Stimulated activated CD4-positive, alpha-beta T cell treated with anti-CD3 and anti-CD28 coated beads, TNF-alpha, amount 100 ng/mL, for 48 hours (primary cell): ENCODE results near the gene LBP.
"Not testable (repeated sequence)": the region's sequence is repeated elsewhere in the genome, so short reads cannot be mapped to it uniquely, and the experiment has no call there.

ENCODE experiments used
- DNase-seq, 3 donors: peaks; one replicate each; pipeline ENCODE4 v3.0.0-alpha.2; 2020; ENCODE audit warnings: low read depth in 3 of 3

The LBP gene

DNA sequence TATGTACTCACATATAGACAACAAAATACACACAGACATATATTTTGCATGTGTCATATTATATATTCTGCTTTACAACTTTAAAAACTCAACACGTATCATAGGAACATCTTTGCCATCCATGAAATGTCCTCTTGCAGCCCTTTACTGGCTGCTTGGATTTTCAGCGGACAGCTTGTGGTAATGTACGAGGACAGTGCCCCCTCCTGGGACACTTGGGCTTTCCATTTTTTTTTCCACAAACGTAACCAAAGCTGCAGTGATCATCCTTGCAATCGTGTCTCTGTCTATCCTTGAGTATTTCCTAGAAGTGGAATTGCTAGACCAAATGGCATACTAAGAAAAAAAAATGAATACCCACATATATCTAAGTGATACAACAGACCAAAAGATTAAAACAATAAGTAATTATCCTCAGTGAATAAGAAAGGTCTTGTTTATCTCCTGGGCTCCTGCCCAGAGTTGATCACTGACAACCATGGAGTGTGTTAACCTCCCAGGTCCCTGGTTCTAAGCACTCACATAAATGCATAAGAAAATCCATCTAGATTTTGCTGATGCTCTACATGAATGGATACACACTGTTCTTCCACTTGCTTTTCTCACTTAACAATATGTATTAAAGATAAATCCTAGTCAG is 24.2 kb upstream of the LBP start:
- DNase-seq, result no peak

DNA sequence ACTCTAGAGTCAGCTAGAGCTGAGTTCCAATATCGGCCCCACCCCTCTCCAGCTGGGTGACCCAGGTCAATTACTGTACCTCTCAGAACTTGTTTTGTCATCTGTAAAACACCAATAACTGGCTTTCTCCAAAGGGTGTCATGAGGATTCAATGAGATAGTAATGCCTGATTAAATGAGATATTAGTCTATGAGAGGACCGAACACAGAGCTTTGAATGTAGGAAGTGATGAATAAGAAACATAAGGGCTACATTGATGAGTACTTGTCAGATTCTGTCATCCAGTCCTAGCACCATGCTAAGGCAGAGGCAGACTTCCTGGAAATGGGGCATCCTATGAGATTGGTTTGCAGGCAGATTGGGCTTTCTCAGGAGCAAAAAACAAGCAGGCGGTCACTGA is 22.1 kb upstream of the LBP start:
- no peak for DNase-seq

DNA sequence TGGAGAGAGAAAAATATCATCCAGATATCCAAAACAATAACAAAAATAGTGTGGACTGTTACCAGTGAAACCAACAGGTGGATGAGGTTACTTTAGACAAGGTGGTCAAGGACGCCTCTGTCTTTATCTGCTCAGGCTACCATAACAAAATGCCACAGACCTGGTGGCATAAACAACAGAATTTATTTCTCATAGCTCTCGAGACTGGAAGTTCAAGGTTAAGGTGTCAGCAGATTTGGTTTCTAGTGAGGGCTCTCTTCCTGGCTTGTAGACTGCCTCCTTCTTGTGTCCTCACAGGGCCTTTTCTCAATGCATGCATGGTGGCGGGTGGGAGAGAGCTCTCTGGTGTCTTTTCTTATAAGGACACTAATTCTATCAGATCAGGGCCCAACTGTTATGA is 21.1 kb upstream of the LBP start:
- no peak for DNase-seq

DNA sequence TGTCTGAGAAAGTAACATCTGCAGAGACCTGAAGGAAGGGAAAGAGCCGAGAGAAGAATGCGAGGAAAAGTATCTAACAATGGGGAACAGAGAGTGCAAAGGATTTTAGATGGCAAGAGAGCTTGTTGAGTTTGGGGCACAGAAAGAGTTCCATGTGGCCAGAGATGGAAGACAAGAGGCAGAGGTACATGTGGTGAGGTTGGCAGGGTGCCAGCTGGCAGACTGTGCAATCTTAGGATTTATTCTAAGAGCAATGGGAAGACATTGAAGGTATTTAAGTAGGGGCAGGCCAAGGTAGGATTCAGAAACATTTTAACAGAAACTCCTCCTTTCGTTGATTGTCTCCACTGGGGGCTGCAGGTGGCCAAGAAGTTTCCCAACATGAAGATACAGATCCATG is 20.4 kb upstream of the LBP start:
- no peak for DNase-seq

DNA sequence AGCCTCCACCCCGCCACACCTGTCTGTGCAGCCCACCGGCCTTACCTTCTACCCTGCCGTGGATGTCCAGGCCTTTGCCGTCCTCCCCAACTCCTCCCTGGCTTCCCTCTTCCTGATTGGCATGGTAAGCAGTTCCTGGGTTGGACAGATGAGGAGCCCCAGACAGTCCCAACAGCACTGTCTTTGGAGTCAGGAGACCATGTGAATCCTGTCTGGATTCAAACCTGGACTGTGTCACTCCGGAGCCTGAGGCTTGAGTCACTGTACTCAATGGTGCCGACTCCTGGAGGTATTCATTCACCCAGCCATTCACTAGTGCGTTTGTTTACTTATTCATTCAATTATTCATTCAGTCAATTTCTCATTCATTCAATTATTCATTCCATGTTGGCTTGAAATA is 20.0 kb upstream of the LBP start:
- DNase-seq, result no peak

DNA sequence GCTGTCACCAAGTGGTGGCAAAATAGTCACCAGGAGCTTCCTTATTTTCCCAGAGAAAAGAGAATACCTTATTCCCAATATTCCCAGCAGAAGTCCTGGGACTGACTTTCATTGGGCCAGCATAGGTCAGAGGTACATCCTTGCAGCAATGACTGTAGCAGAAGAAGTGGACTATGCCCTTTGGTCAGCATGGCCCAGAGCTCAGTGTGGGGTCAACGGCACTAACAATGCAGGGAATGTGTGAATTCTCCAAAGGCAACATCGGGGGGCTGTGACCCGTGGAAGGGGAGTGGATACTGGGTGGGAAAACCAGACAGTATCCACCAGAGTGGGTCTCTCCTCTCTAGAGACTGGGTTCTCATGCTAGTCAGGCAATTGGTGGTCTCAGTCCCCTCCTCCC is 15.6 kb upstream of the LBP start:
- no peak for DNase-seq

DNA sequence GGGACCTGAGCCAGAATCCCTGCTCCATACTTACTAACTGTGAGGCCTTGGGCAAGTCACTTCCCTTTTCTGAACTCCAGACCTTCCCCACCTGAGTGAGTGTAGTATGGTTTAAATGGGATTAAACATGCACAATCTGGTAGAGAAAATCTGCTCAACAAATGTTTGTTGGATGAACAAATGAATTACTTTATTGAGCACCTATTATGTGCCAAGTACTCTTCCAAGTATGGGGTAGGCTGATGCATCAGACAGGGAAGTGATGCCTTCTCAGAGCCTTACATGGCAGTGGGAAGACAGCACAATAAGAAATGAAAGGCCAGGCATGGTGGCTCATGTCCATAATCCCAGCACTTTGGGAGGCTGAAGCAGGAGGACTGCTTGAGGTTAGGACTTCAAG is 15.0 kb upstream of the LBP start:
- DNase-seq, result no peak

DNA sequence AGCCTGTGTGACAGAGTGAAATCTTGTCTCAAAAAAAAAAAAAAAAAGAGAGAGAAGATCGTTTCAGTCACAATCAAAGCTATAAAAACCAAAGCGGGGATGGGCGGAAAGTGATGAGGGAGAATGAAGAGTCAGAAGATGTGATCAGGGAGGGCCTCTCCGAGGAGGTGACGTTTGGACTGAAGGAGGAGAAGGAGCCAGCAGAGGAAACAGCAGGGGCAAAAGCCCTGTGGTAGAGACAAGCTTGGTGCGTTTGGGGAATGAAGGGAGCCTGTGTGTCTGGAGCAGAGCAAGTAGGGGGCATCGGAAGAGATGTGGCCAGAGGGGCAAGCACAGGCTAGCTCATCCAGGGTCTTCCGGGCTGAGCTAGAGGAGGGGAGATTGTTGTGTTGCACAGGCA is 14.5 kb upstream of the LBP start:
- DNase-seq, result no peak

DNA sequence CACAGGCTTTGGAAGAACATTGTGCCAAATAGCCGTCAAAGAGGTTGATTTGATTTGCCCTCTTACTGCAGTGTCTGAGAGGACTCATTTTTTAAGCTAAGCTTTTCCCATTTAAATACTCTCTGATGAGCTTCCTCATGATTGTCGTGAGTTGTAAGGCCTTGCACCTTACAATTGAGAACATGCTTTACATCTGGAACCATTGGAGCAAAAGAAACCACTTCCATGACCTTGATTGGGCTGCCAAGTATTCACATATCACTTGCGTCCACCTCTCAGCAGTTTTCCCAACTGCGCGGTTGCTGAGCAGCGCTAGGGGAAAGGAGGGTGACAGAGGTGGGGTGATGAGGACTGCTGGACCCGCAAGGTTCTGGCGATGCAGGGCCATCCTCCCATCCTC is 12.3 kb upstream of the LBP start:
- DNase-seq, result no peak

DNA sequence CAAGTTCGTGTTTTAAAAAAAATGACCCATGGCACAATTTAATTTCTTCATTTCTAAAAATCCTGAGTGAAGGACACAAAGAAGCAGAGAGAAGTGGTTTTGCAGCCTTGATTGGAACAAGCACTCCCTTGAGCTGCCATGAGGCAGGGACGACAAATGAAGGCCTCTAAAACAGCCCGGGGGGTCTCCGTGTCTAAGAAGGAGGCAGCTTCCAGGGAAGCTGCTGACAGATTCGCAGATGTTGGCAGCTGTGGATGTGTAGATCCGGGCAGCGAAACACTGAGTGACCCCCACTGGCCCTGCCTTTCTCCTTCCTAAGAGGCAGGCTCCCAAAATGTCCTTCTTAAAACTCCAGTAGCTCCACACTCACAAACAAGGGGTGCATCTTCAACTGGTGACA is 9.6 kb upstream of the LBP start:
- DNase-seq, result no peak

DNA sequence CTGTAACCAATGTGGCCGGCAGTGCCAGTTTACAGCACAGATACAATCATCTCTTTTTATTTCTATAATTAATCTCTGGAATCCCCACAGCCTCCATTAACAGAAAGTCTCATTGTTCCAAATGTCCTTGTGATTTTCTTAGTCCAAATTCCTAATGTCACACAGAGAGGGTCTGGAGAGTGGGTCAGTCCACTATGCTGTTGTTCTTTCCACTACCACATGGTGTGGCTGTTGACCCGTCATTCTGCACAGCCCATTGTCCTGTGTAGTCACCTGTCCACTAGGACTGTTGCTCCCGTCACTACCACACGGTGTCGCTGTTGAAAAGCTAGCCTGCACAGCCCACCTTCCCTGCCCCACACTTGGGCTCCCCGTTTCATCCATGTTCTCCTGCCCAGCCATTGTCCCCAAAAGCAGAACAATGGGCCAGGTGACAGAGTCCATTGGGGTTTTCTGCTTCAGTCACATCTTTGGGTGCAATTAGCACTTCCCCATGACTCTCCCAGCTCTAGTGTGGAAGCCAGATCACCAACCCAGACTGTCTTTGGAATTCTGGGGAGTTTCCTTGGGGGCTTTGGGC is 8.6 kb upstream of the LBP start:
- DNase-seq, result peak in 2 of 3 donors; percentile 7 to 8

DNA sequence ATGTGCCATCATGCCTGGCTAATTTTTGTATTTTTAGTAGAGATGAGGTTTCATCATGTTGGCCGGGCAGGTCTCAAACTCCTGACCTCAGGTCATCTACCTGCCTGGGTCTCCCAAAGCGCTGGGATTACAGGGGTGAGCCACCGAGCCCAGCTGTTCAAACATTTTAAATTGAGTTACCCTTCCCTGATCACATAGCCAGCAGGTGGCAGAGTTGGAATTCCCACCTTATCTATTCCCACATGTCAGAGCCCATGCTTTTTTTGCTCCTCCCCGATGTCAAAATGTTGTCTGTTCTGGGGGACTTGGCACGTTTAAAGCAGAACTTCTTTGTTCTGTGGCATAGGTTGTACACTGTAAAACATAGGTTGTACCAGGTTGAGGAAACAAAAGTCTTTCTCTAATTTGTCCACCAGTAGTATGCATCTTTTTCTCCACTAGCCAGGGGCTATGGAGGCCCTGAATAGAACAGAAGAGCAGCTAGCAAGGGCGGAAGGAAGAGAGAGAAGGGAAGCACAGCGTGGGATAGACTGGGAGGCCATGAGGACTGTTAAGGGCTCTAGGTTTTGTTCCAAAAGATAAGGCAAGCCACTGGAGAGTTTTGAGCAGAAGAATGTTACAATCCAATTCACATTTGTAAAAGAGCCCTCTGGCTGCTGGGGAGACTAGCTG is 7.3 kb upstream of the LBP start:
- no peak for DNase-seq

DNA sequence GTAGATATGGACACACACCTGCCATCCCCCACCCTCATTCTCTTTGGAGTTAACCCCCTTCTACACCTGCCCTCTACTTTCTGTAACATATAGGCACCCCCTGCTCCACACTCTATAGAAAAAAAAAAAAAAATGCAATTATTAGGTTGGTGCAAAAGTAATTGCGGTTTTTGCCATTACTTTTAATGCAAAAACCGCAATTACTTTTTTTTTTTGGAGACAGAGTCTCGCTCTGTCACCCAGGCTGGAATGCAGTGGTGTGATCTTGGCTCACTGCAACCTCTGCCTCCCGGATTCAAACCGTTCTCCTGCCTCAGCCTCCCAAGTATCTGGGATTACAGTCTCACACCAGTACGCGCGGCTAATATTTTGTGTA is 6.8 kb upstream of the LBP start:
- DNase-seq, result not testable (repeated sequence)

DNA sequence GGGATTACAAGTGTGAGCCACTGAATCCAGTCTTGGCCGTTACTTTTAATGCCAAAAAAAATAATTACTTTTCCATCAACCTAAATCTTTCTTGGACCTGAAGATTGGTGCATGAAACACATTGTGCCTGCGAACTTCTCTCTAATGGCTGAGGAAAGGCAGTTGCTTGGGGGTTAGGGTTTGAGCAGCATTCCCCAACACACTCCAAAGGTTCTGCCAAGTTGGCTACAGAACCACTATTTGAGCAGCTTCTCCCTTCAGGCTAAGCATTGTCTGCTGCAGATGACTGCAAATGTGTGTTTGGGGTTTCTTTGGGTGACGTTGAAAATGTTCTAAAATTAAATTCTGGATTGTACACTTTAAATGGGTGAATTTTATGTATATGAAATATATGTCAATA is 6.3 kb upstream of the LBP start:
- DNase-seq, result no peak

DNA sequence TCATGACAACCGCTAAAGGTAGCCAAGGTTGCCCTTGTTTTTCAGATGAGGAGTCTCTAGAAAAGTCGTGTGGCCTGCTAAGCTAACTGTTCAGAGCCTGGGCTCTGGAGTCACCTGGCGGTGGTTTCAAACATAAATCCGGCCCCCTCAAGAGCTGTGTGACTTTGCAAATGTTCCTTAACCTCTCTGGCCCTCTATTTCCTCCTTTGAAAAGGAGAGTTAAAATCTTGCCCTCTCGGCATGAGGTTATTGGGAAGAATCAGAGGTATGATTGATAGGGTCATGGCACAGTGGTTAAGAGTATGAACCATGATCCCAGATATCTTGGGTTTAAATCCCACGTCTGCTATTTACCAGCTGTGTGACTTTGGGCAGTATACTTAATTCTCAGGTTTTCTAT is 5.6 kb upstream of the LBP start:
- no peak for DNase-seq

DNA sequence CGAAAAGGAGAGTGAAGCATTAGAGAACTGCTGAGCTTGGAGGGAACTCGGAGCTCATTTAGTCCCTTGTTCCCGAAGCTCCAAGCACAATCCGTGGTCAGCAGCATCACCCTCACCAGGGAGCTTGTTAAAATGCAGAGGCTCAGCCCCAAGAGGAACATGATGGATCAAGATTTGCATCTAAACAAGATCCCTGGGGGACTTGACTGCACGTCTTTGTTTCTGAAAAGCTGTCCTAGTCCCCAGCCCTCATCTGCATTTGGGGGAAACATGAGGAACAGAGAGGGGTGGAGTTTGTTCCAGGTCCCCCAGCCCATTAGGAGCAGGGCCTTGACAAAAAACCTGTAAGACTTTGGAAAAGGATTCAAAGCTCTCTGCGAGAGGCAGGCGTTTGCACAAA is 4.1 kb upstream of the LBP start:
- DNase-seq, result no peak

DNA sequence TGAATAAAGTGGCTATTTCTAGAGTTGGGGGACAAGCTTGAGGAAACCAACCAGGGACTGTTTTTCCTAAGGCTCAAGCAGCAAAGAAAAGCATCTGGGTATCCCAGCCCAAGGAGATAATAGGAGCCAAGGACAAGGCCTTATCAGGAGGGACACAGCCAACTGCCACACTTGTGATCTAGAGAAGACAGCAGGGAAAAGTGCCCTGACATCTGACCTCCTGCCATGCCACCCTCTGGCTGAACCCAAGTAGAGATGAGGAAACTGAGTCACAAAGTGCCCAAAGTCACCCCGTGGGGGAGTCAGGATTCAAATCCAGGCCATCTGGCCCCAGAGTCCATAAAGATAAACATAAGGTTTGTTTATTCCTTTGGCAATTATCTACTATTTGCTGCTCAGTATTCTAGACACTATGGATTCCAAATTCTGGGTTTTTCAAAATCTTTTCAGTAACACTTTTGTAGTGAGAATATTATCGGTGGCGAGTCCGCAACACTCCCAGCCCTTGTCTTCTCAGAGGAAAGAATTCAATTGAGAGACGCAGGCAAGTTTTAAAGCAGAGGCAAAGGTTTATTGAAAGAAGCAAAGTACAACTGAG is 3.5 kb upstream of the LBP start:
- DNase-seq, result no peak

DNA sequence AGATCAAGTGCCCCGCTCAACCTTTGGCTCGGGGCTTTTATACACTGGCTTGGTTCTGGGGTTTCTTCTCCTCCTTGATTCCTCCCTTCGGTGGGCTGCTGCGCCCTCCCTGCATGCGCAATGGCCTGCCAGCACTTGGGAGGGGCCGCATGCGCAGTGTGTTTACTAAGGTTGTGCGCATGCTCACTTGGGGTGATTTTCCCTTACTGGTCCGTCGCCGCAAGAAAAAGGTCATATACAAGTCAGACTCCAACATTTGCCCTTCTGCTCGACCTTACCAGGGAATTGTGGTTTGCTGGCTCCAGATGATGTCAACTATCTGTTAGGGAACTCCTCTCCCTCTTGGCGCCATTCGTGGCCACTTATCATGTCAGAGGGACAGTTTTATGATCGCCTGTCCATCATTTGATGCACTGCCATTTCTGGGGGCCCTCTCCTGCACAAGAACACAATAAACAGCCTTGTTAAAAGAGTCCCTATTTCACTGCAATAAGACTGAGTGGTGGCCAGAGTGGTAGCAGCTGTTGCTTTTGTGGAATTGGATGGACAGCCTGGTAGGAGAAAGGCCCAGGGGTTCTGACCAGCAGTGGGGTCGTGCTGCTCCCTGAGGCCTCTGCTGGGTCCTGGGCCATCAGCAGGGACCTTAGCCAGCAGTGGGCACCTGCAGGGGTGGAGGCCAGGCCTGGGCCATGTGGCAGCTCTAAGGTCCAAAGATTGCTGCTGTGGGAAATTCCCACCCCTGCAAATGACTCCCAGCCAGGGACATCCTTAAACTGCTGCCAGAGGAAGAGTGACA is 2.8 kb upstream of the LBP start:
- no peak for DNase-seq

DNA sequence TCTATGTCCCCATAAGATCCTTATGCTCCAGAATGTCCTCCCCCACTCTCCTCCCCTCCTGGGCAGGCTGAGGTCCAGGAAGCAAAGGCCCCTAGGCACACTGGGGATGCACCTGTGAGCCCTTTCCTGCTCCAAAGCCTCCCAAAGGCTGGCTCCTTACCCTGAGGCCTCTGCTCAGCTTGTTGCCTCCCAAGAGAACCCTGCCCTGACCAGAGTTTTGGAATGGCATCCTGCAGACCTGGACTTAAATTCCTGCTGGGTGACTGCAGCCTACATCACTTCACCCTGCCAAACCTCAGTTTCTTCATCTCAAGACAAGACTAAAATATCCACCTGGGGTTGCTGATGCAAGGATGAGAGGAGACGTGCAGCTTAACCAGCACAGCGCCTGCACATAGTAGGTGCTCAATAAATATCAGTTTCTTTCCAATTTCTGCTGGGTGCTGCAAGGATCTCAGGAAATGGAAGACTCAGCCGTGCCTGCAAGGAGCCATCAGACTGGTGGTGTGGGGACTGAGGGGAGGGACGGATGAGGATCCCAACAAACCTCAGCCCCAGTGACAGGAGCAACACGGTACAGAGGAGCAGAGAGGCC is 2.1 kb upstream of the LBP start:
- DNase-seq, result no peak

DNA sequence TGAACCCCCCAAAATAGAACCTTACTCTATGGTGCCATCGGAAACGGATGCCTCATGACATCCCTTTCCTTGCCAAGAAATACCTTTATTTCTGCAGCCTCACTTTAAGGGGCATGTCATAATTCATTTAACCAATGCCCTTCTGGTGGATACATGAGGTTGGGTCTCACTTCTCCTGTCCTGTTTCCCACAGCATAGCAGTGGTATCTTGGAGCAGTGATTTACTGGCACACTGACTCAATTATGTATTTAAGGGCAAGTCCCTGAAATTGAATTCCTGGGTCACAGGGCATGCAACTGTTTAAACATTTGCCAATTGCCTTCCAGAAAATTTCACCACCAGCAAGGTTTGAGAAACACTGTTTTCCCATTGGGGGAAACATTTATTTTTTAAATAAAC is 639 bp upstream of the LBP start:
- DNase-seq, result no peak

DNA sequence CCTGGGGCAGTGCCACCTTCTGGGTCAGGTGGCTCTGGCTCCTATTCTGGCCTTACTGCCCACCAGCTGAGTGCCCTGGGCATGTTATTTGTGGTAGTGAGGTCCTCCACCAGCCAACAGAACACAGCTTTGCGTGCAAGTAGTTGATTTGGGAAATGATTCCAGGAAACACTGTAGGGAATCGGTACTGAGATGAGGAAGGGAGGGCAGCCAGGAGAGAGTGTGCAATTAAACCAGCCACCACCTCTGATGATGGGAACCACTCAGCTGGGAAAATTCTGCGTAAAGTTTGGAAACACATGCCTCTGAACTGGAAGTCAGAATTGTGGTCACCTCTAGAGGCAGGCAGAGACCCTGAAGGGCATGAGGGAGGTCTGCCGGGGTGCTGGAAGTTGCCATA is 459 bp downstream of the LBP start:
- DNase-seq, result no peak

DNA sequence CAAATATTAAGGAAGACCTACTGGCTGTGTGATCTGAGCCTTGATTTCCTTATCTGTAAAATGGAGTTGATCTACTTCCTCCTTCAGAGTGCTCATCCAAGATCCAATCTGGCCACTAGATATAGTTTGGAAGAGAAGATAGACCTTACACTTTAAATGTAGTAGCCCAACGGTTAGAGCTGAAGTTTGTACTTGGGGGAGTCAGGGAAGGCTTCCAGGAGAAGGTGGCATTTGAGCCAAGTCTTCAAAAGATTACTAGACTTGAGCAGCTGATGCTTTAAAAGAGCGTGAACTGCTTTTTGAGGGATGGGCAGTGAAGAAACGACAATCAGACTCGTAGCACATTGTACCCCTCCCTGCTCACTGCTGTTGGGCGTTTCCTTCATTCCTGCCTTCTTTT is 3.6 kb downstream of the LBP start:
- DNase-seq, result no peak
